Fibroblast of skin of scalp (primary cell): ENCODE data around the gene SELENOF. TPM values are rescaled to one million over a fixed set of nuclear protein-coding genes. Genes with fewer than 3 reads are reported as not detected.

Experiments used
- DNase-seq: peaks from one replicate; pipeline ENCODE4 v3.0.0-alpha.2; 2013
- polyA plus RNA-seq, 2 experiments: library from polyadenylated mRNA; unstranded; fragments of 120-200 nt; gene quantifications; one replicate each; pipeline ENCODE4 v1.2.1, GENCODE V29; 2013; ENCODE audit not compliant: insufficient read length in 2 of 2

SELENOF gene
- polyA plus RNA-seq (2013, experiment 1 of 2; ENCODE audit: insufficient read length), result 204 TPM
- polyA plus RNA-seq (2013, experiment 2 of 2; ENCODE audit: insufficient read length), result 200 TPM

DNA sequence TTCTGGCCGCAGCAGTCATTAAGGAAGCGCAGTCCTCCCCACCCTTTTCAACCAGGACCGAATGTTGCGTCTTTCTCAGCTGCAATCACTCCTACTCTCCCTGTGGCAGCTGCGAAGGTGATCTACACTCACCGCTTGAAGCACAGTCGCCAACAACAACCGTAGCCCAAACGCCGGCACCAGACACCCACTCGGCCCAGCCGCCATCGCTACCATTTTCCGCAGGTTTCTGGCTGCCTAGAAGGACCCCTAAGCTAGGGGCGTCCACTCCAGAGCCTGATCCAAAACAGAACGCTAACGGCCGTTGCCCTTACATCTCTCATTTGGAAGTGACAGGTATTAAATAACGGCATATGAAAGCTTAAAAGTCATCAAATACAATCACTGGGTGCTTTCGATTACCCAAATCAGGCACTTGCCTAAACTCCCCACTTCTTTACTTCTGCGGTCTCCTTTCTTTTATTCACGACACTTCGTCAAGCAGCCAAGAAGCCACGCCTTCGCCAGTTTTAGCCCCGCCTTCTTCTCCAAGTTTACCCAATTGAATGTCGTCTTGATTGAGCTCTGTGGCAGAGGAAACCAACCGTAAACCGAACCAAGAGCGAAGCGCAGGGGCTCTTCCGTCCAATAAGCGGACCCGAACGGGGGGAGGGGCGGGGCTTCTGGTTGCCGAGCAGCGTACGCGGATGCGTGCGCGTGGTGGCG is at the start of gene SELENOF:
Gene SELENOF (minus strand): TSS at position 231 of the 705 bp plus-strand sequence. CDS start 15 bp downstream, at position 216.
- DNase-seq, result peak; percentile 100

DNA sequence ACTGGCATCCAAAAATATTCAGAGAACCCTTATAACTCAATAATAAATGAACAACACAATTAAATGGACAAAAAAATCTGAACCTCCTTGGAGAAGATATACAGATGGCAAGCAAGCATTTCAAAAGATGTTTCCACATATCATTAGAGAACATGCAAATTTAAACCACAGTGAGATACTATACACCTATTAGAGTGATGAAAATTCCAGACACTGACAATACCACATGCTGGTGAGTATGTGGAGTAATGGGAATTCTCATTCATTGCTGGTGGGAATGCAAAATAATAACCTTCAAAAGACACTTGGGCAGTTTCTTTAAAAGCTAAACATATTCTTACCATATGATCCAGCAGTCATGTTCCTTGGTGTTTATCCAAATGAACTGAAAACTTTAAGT is 46.6 kb upstream of the SELENOF start:
- DNase-seq, result no peak

DNA sequence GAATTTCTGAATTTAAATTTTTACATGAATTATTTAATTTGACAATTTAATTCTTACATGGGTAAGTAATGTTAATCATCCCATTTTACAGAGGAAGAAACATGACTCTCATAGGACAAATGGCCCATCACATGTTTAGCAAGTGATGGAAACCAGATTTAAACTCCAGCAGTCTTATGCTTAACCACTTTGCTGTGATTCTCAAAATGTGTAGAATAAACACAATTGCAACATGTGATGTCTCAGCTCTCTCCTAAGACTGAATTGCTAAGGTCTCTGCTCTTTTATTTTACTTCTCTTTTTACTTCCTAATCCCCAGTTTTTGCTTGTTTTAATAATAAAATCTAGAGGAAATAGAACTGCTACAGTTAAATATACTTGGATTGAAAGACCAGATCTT is 43.3 kb upstream of the SELENOF start:
- DNase-seq, result no peak

DNA sequence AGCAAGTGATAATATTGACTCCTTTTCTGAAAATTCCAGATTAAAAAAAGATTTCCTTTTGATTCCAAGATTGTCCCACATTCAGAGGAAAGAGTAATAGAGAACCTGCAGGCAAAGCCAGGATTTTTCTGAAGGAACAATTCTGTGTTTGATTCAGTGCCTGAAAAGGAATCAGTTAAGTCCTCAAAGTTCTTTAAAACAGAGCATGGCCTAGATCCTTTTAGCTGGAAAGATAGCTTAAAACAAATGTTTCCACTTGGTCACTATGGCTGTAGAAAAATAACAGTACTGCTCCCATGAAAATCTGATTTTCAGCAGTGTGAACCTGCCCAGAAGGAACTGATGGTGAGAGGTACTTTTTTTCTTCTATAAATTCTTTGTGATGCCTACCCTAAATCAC is 42.3 kb upstream of the SELENOF start:
- no peak for DNase-seq

DNA sequence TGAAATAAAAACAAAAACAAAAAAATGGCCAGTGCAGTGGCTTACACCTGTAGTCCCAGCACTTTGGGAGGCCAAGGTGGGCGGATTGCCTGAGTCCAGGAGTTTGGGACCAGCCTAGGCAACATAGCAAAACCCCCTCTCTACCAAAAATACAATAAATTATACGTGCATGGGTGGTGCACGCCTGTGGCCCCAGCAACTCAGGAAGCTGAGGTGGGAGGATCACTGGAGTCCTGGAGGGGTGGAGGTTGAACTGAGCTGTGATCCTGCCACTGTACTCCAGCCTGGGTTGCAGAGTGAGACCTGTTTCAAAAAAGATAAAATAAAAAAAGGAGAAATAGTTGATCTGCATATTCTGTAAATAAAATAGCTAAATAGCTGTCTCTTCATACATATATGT is 41.8 kb upstream of the SELENOF start:
- no peak for DNase-seq

DNA sequence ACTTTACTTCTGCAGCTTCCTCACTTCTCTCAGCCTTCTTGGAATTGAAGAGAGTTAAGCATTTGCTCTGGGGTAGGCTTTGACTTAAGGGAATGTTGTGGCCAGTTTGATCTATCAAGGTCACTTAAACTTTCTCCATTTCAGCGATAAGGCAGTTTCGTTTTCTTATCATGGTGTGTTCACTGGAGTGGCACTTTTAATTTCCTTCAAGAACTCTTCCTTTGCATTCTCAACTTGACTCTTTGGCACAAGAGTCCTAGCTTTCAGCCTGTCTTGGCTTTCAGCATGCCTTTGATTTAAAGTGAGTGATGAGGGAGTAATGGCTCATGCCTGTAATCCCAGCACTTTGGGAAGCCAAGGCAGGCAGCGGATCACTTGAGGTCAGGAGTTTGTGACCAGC is 39.2 kb upstream of the SELENOF start:
- no peak for DNase-seq

DNA sequence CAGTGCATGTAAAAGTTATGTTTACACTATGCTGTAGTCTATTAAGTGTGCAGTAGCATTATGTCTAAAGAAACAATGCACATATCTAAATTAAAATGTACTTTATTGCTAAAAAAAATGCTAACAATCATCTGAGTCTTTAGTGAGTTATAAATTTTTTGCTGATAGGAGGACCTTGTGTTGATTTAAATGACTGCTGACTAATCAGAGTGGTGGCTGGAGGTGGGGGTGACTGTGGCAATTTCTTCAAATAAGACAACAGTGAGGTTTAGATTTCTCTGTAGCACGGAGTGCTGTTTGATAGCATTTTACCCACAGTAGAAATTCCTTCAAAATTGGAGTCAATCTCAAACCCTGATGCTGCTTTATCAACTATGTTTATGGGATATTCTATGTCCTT is 37.5 kb upstream of the SELENOF start:
- DNase-seq, result no peak

DNA sequence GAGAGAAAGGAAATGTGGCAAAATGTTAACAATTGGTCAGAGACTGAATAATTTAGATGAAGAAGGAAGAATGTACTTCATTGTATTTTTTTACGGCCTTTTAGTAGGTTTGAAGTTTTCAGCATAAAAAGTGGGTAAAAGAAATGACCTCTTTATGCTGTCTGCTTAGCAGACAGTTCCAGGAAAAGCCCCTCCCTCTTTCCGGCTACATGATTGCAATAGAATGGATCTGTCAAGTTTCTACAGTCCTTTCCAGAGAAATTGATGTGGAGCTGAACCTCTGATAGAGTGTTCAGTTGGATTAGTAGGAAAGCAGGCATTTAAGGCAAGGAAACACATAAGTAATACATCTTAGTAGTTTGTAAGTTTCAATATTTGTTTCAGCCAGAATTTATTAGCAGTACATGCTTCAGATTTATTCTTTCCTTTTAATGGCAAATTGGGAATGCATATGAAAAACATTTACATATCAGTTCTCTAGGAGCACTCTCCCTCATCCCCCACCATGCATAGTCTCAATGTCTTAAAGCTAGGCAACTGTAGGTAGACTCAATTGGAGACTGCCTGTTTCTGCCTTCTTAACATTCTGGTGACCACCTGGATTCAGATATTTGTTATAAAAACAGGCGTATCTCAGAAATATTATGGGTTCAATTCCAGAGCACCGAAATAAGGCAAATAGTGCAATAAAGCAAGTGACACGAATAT is 36.9 kb upstream of the SELENOF start:
- DNase-seq, result no peak

DNA sequence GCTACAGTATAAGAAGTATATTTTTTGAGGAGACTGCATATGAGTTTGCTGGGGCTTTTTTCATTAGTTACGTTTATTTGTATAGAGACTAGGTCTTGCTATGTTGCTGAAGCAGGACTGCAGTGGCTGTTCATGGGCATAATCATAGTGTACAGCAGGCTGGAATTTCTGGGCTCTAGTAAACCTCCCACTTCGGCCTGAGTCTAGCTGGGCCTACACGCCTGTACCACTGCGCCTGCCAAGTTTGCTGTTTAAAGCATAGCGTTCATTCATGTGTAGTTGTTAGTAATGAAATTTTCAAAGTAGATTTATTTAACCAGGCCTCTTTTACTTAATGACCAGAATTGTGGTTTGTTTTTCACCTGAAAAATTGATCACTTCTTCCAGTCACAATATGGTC is 34.3 kb upstream of the SELENOF start:
- no peak for DNase-seq

DNA sequence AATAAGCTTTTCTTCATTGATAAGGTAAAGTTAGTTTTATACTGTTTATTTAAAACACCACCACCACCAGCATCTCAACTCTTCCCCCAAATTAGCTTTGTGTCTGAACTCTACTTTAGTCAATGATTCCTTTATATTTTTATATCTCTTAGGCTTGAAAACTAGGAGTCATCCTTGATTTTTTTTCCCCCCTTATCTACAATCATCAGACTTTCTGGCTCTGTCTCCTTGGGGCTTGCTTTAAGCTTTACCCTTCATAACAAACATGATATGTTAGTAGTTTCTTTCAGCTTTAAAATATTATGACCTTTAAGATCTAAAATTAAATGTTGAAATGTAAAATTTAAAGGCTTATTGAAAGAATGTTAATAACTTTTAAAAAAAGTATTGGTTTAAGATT is 28.8 kb upstream of the SELENOF start:
- no peak for DNase-seq

DNA sequence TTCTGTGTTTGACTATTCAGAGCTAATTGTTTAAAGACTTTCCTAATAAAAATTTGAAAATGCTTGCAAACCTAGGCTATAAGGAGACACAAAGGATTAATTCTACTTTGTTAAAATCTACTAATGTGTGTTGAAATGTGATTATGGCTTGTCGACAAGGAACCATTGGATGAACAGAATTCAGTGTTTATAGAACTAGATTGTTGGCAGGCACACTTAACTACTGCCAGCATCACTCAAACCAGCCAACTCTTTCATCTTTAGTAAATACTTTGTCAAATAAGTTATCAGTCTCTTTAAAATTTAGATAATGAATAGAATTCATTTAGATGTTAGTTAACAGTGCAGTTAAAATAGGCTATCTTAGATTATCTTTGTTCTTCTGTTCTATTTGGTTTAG is 28.1 kb upstream of the SELENOF start:
- DNase-seq, result no peak

DNA sequence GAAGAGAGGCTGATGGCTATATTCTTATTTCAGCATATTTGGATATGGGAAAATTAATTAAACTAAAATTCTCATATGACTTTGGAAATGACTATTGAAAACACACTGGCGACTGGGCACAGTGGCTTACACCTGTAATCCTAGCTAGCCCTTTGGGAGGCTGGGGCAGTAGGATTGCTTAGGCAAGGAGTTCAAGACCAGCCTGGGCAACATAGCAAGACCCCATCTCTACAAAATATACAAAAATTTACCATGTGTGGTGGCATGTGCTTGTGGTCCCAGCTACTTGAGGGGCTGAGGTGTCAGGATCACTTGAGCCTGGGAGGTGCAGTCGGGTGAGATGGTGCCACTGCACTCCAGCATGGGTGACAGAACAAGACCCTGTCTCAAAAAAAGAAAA is 26.7 kb upstream of the SELENOF start:
- no peak for DNase-seq

DNA sequence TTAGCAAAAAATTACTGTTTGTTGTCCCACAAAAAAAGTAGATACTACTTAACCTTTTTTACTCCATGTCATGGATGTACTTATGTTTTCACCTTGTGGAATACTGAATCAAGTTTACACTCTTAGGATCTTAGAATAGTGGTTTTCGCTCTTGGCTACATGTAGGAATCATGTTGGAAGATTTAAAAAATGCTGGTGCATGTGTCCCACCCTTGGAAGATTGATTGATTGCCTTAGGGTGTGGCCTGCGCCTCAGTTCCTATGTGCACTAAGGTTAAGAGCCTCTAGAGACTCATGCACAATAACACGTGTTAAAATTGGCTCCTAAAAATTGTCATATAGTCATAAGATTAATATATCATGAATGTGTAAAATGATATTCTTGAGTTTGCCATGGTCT is 25.5 kb upstream of the SELENOF start:
- DNase-seq, result no peak

DNA sequence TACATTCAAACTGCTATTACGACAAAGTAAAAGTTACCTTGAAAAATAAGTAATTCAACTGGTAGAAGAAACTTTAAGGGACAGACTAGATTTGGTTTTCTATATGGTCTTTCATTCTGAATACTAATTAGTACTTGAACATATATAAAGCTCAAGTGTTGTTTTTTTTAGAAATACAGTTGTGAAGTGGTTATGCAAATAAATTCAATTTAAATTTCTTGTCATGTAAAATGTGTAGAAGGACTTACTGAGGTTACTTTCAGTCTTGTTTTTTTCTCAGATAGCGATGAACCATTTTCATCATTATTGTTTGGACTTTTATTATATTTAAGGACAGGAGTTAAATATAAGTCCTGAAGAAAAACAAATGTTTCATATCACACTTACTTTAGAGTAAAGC is 24.9 kb upstream of the SELENOF start:
- no peak for DNase-seq

DNA sequence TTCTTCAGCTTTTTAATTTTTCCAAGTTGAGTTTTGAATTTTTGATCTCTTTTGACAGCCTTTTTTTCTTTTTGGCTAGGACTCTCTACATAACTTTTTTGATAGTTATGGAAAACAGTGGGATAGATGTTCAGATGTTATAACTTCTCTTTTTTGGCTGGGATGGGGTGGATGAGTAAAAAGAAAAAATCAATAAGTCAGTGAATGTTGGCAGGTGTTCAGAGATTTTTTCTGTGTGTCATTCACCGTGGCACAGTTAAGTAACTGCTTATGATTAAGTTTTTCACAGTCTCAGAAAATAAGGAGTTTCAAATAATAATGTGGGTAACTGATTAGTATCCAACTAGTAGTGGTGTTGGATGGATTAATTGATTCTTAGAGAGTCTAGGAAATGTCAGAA is 24.5 kb upstream of the SELENOF start:
- DNase-seq, result no peak

DNA sequence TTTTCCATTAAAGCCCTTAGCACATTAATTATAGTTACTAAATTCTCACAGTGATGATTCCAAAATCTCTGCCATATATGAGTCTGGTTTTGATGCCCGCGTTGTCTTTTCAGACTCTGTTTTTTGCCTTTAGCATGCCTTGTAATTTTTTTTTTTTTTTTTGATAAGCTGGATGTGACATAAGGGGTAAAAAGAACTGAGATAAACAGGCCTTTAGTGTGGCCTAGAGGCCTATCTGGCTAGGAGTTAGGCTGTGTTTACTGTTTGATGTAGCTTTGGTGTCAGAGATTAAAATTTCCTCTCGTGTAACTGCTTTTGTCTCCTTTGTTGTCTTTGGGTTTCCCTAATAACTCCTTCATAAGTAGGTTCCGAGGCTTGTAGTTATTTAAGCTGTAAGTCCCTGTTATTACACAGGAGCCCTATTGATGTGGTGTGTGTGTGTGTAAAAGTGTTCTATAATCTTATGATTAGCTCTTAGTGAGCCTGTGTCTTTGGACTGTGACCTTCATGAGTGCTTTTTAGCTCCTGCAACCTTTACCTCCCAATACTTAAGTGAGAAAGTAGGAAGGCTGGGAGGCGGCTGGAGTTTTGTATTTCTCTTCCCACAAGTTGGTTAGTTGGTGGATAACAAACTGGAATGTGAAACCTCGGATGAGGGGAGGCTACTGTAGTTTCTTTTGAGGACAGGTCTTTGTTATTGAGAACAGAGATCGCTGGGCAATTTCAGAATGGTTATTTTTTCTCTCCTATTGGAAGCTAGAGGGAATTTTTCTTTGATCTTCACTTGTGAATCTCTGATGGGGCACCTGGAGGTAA is 19.8 kb upstream of the SELENOF start:
- no peak for DNase-seq

DNA sequence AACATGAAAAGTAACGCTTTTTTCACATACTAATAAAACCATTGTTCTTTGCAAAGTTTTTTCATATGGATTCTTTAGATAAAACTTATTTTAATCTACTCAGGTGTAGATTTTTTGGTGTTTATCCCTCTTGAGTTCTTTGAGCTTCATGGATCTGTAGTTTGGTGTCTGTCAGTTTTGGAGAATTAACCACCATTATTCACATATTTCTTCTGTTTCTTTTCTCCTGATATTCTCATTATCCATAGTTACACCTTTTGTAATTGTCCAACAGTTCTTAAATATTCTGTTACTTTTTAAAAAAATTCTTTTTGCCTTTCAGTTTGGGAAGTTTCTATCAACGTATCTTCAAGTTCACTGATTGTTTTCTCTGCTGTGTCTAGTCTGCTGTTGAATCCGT is 19.1 kb upstream of the SELENOF start:
- no peak for DNase-seq

DNA sequence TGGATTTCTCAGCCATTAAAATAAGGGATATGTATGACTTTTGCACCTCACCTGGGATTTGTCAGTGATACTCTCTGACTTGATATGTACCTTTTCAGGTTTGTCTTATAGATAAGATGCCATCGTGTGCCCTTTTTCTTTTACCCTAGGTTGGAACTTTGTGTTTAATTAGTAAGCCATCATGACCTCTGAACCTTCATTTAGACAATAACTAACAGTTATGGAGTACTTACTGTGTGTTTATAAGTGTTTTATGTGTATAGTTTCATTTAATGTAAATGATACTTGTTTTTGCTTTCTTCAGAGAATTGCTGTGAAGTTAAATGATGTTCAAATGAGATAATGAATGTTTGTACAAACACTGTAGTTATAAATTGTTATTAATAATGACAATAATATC is 14.9 kb upstream of the SELENOF start:
- DNase-seq, result no peak

DNA sequence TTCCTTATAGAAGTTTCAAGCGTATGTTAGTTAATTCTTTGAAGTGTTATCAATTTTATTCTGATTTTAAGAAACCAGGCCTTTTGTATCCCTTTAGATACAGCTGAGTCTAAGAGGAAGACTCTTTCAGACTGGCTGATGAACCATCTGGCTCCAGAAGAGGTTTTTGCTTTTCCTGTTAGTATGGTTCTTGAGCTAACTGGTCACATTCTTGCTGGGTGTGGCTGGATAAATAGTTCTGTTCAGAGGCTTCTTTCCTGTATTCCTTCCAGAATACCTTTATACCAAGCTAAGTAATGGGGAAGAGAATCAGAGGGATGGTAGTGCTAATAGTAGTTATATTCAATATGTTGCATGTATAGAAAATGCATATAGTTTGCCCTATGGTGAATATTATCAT is 13.0 kb upstream of the SELENOF start:
- DNase-seq, result no peak

DNA sequence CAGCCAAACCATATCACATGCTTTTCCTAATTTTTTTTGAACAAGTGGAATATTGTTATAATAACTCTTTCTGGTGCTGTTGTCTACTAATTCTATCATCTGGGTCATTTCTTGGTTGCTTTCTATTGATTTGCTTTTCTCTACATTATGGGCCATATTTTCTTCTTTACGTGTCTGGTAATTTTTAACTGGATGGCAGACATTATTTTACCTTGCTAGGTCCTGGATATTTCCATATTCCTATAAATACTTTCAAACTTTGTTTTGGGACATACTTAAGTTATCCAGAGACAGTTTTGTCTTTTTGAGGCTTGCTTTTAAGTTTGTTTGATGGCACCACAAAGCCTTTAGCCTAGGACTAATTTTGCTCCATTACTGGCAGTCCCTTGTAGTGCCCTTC is 11.8 kb upstream of the SELENOF start:
- DNase-seq, result no peak

DNA sequence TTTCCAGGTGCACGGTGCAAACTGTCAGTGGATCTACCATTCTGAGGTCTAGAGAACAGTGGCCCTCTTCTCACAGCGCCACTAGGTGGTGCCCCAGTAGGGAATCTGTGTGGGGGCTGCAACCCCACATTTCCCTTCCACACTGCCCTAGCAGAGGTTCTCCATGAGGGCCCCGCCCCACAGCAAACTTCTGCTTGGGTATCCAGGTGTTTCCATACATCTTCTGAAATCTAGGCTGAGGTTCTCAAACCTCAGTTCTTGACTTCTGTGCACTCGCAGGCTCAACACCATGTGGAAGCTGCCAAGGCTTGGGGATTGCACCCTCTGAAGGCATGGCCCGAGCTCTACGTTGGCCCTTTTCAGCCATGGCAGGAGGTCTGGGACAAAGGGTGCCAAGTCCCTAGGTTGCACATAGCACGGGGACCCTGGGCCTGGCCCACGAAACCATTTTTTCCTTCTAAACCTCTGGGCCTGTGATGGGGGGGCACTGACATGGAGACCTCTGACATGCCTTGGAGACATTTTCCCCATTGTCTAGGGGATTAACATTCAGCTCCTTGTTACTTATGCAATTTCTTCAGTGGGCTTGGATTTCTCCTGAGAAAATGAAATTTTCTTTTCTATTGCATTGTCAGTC is 10.5 kb upstream of the SELENOF start:
- no peak for DNase-seq

DNA sequence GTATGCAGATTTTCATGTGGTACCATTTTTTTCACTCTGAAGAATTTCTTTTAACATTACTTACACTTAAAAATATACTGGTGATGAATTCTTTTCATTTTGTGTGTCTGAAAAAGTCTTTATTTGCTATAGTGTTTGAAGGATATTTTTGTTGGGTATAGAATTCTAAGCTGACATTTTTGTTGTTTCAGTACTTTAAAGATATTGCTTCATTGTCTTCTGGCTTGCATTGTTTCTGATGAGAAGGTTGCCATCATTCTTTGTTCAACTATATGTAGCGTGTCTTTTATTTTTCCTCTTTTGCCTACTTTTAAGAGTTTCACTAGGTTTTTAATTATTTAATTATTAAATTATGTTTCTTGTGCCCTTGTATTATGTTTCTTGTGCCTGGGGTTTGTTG is 8.5 kb upstream of the SELENOF start:
- DNase-seq, result no peak

DNA sequence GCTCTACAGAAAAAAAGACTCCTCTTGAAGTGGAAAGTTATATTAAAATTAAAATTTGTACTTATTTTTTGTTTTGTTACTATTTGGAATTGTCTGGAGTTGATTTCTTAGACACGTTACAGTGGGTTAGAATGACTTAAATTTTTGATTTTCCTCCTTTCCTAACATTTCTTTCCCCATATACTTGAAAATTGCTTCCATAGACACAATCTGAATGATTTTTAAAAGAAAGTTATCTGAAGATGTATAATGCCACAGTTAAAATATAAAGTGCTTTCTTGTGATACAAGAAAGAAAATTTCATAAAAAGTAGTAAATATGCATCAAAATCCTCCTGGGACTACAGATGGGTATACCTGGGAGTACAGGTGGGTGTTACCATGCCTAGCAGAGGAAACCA is 2.8 kb upstream of the SELENOF start:
- DNase-seq, result no peak
